Endothelial cell of umbilical vein (primary cell): Measurements from ENCODE around the gene KCTD16. TPM values are rescaled to one million over a fixed set of nuclear protein-coding genes. Genes with fewer than 3 reads are reported as not detected.

Source experiments
- BruUV-seq: library from RNA; stranded (reverse); fragments of 400-500 nt; replicated peaks from 2 replicates; lab custom pipeline; 2021; lab: Mats Ljungman, UMichigan
- CTCF ChIA-PET: fragments of 300-600, 350-600 bp; sonication (Branson Sonifier 250); formaldehyde crosslinking; loops from one replicate; lab custom pipeline; 2021; ENCODE audit warnings: antibody characterized with exemption, inconsistent platforms; lab: Charles Lee
- POLR2A ChIA-PET: fragments of 300-600, 350-600 bp; sonication (Branson Sonifier 250); formaldehyde crosslinking; loops from one replicate; lab custom pipeline; 2021; ENCODE audit warnings: antibody characterized with exemption, inconsistent platforms; lab: Charles Lee
- DNase-seq: peaks from one replicate; pipeline ENCODE4 v3.0.0-alpha.2; 2011; ENCODE audit warnings: low read depth, low spot score
- FAIRE-seq: peaks from 2 replicates; lab custom pipeline; 2011; peaks lifted over from hg19 to GRCh38; lab: Jason Lieb, UNC
- H2AFZ ChIP-seq: 2 replicates; pipeline ENCODE4 v1.6.0; 2012; ENCODE audit warnings: low read depth, low read length, control low read depth, inconsistent platforms
- H3K27ac ChIP-seq: 2 replicates; pipeline ENCODE4 v1.5.1; 2011; ENCODE audit warnings: low read depth, mild to moderate bottlenecking, control low read depth, low read length, moderate library complexity; ENCODE audit not compliant: insufficient read depth
- H3K27me3 ChIP-seq, 2 experiments: 2 replicates each; pipeline versions ENCODE4 v1.6.0 to v1.6.1; 2011; ENCODE audit warnings: low read length in 2 of 2, mixed read lengths in 1 of 2; ENCODE audit not compliant: control insufficient read depth in 2 of 2, insufficient read depth in 2 of 2
- H3K36me3 ChIP-seq, 2 experiments: 2 replicates in 1 of 2; 3 replicates in 1 of 2; pipeline ENCODE4 v1.5.1; 2011; ENCODE audit warnings: low read length in 2 of 2, mild to moderate bottlenecking in 1 of 2, moderate library complexity in 1 of 2; ENCODE audit not compliant: control insufficient read depth in 2 of 2, insufficient read depth in 2 of 2; ENCODE audit errors: extremely low read depth in 1 of 2
- H3K4me1 ChIP-seq: 3 replicates; pipeline ENCODE4 v1.5.1; 2011; ENCODE audit warnings: mild to moderate bottlenecking, low read length; ENCODE audit not compliant: control insufficient read depth, insufficient read depth; ENCODE audit errors: extremely low read depth
- H3K4me2 ChIP-seq: 2 replicates; pipeline ENCODE4 v1.6.1; 2011; ENCODE audit warnings: low read length, control low read depth, mixed read lengths; ENCODE audit not compliant: insufficient read depth
- H3K4me3 ChIP-seq, 3 experiments: fragments of 200-600 bp in 1 of 3; sonication (generic), shearing (Covaris generic) in 1 of 3; replicated peaks in 1 of 3; 2 replicates each; pipeline ENCODE4 v1.5.1; 2011 to 2016; ENCODE audit warnings: control low read depth in 3 of 3, low read length in 3 of 3, mild to moderate bottlenecking in 2 of 3, inconsistent platforms in 1 of 3, low read depth in 1 of 3, moderate library complexity in 1 of 3; ENCODE audit not compliant: insufficient read depth in 1 of 3
- H3K79me2 ChIP-seq: 2 replicates; pipeline ENCODE4 v1.6.0; 2012; ENCODE audit warnings: low read length, inconsistent platforms; ENCODE audit not compliant: control insufficient read depth, insufficient read depth
- H3K9ac ChIP-seq: replicated peaks from 2 replicates; pipeline ENCODE3; 2011; ENCODE audit warnings: low read length, control low read depth; ENCODE audit not compliant: insufficient read depth; ENCODE audit errors: extremely low read depth
- H3K9me1 ChIP-seq: replicated peaks from 3 replicates; pipeline ENCODE4 v1.6.0; 2011; ENCODE audit warnings: mild to moderate bottlenecking, low read length; ENCODE audit not compliant: control insufficient read depth, insufficient read depth; ENCODE audit errors: extremely low read depth
- H3K9me3 ChIP-seq: replicated peaks from 2 replicates; pipeline ENCODE4 v1.5.1; 2012; ENCODE audit warnings: low read length, inconsistent platforms; ENCODE audit not compliant: control insufficient read depth, insufficient read depth
- H4K20me1 ChIP-seq: replicated peaks from 2 replicates; pipeline ENCODE3; 2011; ENCODE audit warnings: mild to moderate bottlenecking, low read length; ENCODE audit not compliant: control insufficient read depth, insufficient read depth; ENCODE audit errors: extremely low read depth
- EZH2 ChIP-seq: IDR thresholded peaks from 2 replicates; pipeline ENCODE4 v1.6.1; 2012; ENCODE audit warnings: borderline replicate concordance, low read depth, mild to moderate bottlenecking, moderate library complexity, low read length, inconsistent platforms; ENCODE audit not compliant: severe bottlenecking
- FOS ChIP-seq: IDR thresholded peaks from 2 replicates; pipeline ENCODE4 v1.6.1; 2011; ENCODE audit warnings: mild to moderate bottlenecking, low read length, moderate library complexity, borderline replicate concordance; ENCODE audit not compliant: insufficient read depth
- GATA2 ChIP-seq: IDR thresholded peaks from 2 replicates; pipeline ENCODE4 v1.7.0; 2011; ENCODE audit warnings: low read depth, mild to moderate bottlenecking, moderate library complexity, mixed read lengths, low read length; ENCODE audit not compliant: insufficient read length, insufficient read depth
- JUN ChIP-seq: IDR thresholded peaks from 2 replicates; pipeline ENCODE4 v1.6.1; 2011; ENCODE audit warnings: borderline replicate concordance, low read depth; ENCODE audit not compliant: insufficient read length, insufficient read depth
- MYC ChIP-seq: IDR thresholded peaks from one replicate; pipeline ENCODE4 v1.6.1; 2011; ENCODE audit warnings: mild to moderate bottlenecking, low read depth, low read length
- POLR2A ChIP-seq: IDR thresholded peaks from 2 replicates; pipeline ENCODE4 v1.6.1; 2012; ENCODE audit warnings: low read depth, mild to moderate bottlenecking, control low read depth, low read length
- POLR2AphosphoS5 ChIP-seq: IDR thresholded peaks from 2 replicates; pipeline ENCODE4 v1.6.1; 2012; ENCODE audit warnings: low read depth, mild to moderate bottlenecking, control low read depth, low read length, moderate library complexity; ENCODE audit not compliant: insufficient read depth
- dilution Hi-C: fragments of 300-500 bp; cut with MboI; formaldehyde crosslinking; loops from one replicate; pipeline ENCODE4 v1.15.0; 2019; ENCODE audit warnings: low sequenced_read_pairs; ENCODE audit not compliant: extremely low pct_ligation_motif_present
- intact Hi-C: fragments of 100-400 bp; cut with micrococcal nuclease; formaldehyde crosslinking; loops from one replicate; pipeline ENCODE4 v1.10.0; 2022
- polyA plus RNA-seq, 4 experiments: library from polyadenylated mRNA; depleted of rRNA in 3 of 4; stranded (reverse) in 3 of 4; unstranded in 1 of 4; fragments of >200 nt; gene quantifications; 2 replicates each; pipeline versions ENCODE4 v1.2.1 to v1.2.3, GENCODE V29; 2011 to 2012; ENCODE audit warnings: missing spikeins in 1 of 4
- total RNA-seq: library from RNA; stranded (reverse); gene quantifications from 2 replicates; pipeline ENCODE4 v1.2.3, GENCODE V29; 2021
- TF ChIP-seq, protein P1 (sequence below): IDR thresholded peaks from 2 replicates; pipeline ENCODE4 v1.6.1; 2011; ENCODE audit not compliant: insufficient read depth, insufficient read length
- TF ChIP-seq, protein P2 (sequence below), 2 donors: IDR thresholded peaks; 1 replicate in 1 of 2; 2 replicates in 1 of 2; pipeline ENCODE4 v1.5.1; 2011; ENCODE audit warnings: low read length in 2 of 2, mild to moderate bottlenecking in 2 of 2, moderate library complexity in 2 of 2, control low read depth in 1 of 2, inconsistent platforms in 1 of 2, low read depth in 1 of 2; ENCODE audit not compliant: insufficient read depth in 1 of 2; ENCODE audit errors: extremely low read depth in 1 of 2

The KCTD16 gene
- total and polyA plus RNA-seq, 2 donors (not counting 3 experiments of a cell fraction or from before 2014, with no cell fraction given): 0.21 to 0.49 TPM

DNA sequence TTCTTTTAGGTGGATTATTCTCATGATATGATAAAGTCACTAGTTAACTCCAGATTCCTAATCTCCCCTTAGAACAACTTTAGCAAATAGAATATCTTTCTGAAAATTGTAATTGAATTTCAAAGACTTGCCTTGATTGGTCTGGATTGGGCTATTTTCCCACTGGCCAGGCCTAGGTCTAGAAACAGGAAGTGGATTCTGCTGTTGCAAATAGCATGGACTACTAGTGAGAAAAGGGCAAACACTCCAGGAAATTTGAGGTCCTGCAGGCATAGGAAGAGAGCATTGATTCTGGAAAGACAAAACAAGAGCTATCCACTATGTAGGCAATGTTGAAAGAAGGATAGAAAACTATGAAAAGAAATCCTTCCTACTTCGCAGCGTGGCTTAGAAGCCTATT, 113.4 kb downstream of the KCTD16 start:
- intact Hi-C loops: no loop called here
- TF ChIP-seq, protein P1, sequence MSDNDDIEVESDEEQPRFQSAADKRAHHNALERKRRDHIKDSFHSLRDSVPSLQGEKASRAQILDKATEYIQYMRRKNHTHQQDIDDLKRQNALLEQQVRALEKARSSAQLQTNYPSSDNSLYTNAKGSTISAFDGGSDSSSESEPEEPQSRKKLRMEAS: no peak
- TF ChIP-seq GATA2 (no peak), MYC (no peak), POLR2A (no peak), FOS (no peak), JUN (no peak), EZH2 (no peak), POLR2AphosphoS5 (no peak)
- TF ChIP-seq, protein P2, sequence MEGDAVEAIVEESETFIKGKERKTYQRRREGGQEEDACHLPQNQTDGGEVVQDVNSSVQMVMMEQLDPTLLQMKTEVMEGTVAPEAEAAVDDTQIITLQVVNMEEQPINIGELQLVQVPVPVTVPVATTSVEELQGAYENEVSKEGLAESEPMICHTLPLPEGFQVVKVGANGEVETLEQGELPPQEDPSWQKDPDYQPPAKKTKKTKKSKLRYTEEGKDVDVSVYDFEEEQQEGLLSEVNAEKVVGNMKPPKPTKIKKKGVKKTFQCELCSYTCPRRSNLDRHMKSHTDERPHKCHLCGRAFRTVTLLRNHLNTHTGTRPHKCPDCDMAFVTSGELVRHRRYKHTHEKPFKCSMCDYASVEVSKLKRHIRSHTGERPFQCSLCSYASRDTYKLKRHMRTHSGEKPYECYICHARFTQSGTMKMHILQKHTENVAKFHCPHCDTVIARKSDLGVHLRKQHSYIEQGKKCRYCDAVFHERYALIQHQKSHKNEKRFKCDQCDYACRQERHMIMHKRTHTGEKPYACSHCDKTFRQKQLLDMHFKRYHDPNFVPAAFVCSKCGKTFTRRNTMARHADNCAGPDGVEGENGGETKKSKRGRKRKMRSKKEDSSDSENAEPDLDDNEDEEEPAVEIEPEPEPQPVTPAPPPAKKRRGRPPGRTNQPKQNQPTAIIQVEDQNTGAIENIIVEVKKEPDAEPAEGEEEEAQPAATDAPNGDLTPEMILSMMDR (IDR thresholded peaks at IDR 0.05; ENCODE audit: extremely low read depth in 1 of 2, insufficient read depth in 1 of 2, low read depth in 1 of 2, low read length in 2 of 2): no peak
- Histone ChIP-seq H3K27ac (no peak overlapping the region), H3K4me1 (no peaks in the 10 kb centered on the region), H3K9me3 (no peaks in the 10 kb centered on the region), H3K4me3 (no peak overlapping the region), H3K79me2 (no peaks in the 10 kb centered on the region), H3K27me3 (peaks cover 0 to 2% of the 10 kb centered on the region in 2 experiments), H4K20me1 (no peaks in the 10 kb centered on the region), H3K4me2 (no peak overlapping the region), H3K36me3 (no peaks in the 10 kb centered on the region), H3K9ac (no peak overlapping the region), H3K9me1 (peaks cover 3% of the 10 kb centered on the region), H2AFZ (no peak overlapping the region)
- POLR2A ChIA-PET: no interaction called here
- no TSS peak for BruUV-seq
- FAIRE-seq (no peak), DNase-seq (no peak)
- dilution Hi-C loops: no loop called here
- CTCF ChIA-PET: interaction anchor here (1.5 kb wide), 1 partner anchor 23 kb away, joined by 6 read pairs; no protein-coding TSS in a partner anchor
